ENCODE measurements around the gene LRP1B. TPM values are rescaled to one million over a fixed set of nuclear protein-coding genes. Genes with fewer than 3 reads are reported as not detected.

Gene LRP1B
- polyA plus RNA-seq, 1 of the 3 experiments (the other 2 are of a cell fraction), result 0.28 TPM

- TF ChIP-seq USF1 (IDR thresholded peaks at IDR 0.05; ENCODE audit: borderline replicate concordance, low read depth) (no peak), CHD2 (IDR thresholded peaks at IDR 0.05; ENCODE audit: low read length, partially characterized antibody) (no peak), MAX (IDR thresholded peaks at IDR 0.05; ENCODE audit: low read depth) (no peak), TCF12 (IDR thresholded peaks at IDR 0.05) (no peak), POLR2AphosphoS5 (IDR thresholded peaks at IDR 0.05; ENCODE audit: low read depth, low read length) (no peak)
These were observed 202.3 kb downstream of the LRP1B start (continued) for GRCh38 chr2:141928476-141928875.

- no peaks in the 10 kb centered on the region for H3K27me3 ChIP-seq (ENCODE audit: insufficient read depth)
- no peaks in the 10 kb centered on the region for H3K79me2 ChIP-seq (ENCODE audit: insufficient read depth)
- H3K4me2 ChIP-seq, result no peak overlapping the region
- H3F3A ChIP-seq (replicated peaks; ENCODE audit: insufficient read depth), result no peaks in the 10 kb centered on the region
- CTCF ChIA-PET, result no interaction called here
- no peaks in the 10 kb centered on the region for H4K20me1 ChIP-seq (ENCODE audit: insufficient read depth)
- POLR2A ChIA-PET, result no interaction called here
- H3K4me1 ChIP-seq (ENCODE audit: control insufficient read depth in 1 of 2, insufficient read depth in 2 of 2, low read depth in 1 of 2, low read length in 1 of 2), result peaks cover 0 to 34% of the 10 kb centered on the region in 2 experiments; a peak in 2 of 4 replicates
- H3K4me3 ChIP-seq (ENCODE audit: low read depth in 2 of 2, low read length in 1 of 2), result no peak overlapping the region
- no peaks in the 10 kb centered on the region for H3K9me2 ChIP-seq
- H3K9ac ChIP-seq, result no peak overlapping the region
- 0 out of 2 replicates have a peak overlapping the region, but pooled peaks have one; percentile 35 for H2AFZ ChIP-seq (ENCODE audit: low read depth)
- no peaks in the 10 kb centered on the region for H3K36me3 ChIP-seq (replicated peaks in 1 of 2; ENCODE audit: control insufficient read depth in 1 of 2, insufficient read depth in 2 of 2, low read length in 1 of 2)
- TF ChIP-seq MEF2A (IDR thresholded peaks at IDR 0.05; ENCODE audit: borderline replicate concordance, low read depth), result no peak
- peak; percentile 20; the same call in 1 of the 2 replicates for TF ChIP-seq PBX3 (IDR thresholded peaks at IDR 0.05)
- no peak for DNase-seq
- H3K27ac ChIP-seq (ENCODE audit: low read depth in 2 of 2, low read length in 1 of 2), result peak overlapping the region in 1 of 2 experiments; percentile 8; a peak in 1 of 4 replicates
- no peaks in the 10 kb centered on the region for H3K9me3 ChIP-seq
These were observed 203.3 kb downstream of the LRP1B start for GRCh38 chr2:141927536-141927935.

- TF ChIP-seq CHD2 (IDR thresholded peaks at IDR 0.05; ENCODE audit: low read length, partially characterized antibody) (peak; percentile 86), GATA2 (CRISPR knock-in tag; IDR thresholded peaks at IDR 0.05) (peak; percentile 71), EP300 (IDR thresholded peaks at IDR 0.05; ENCODE audit: borderline replicate concordance in 1 of 2, low read depth in 1 of 2, low read length in 1 of 2) (peak in 1 of 2 experiments; percentile 98; a peak in 2 of 4 replicates), RCOR1 (IDR thresholded peaks at IDR 0.05; ENCODE audit: low read length) (peak; percentile 94), SIN3A (IDR thresholded peaks at IDR 0.05; ENCODE audit: borderline replicate concordance, low read depth, low read length) (no peak), RAD21 (IDR thresholded peaks at IDR 0.05; ENCODE audit: low read length) (peak; percentile 34), FOXJ3 (CRISPR knock-in tag; IDR thresholded peaks at IDR 0.05) (peak; percentile 48; the same call in 1 of the 2 replicates), MEF2A (IDR thresholded peaks at IDR 0.05; ENCODE audit: borderline replicate concordance, low read depth) (no peak)
- peak; percentile 46 for DNase-seq
- no peak overlapping the region for H3K4me2 ChIP-seq
- 18% methylated on average over 1 of the region's 1 CpG for WGBS (ENCODE audit: low lambda C conversion rate)
- no peaks in the 10 kb centered on the region for H3K9me2 ChIP-seq
- no peaks in the 10 kb centered on the region for H3F3A ChIP-seq (replicated peaks; ENCODE audit: insufficient read depth)
- ChIA-PET POLR2A (no interaction called here), CTCF (interaction anchor here (1.0 kb wide), 2 partner anchors 15 to 28 kb away, joined by 3 read pairs; no protein-coding TSS in a partner anchor)
- no peaks in the 10 kb centered on the region for H3K79me2 ChIP-seq (ENCODE audit: insufficient read depth)
- H3K27me3 ChIP-seq (ENCODE audit: insufficient read depth), result no peaks in the 10 kb centered on the region
- no peak overlapping the region for H2AFZ ChIP-seq (ENCODE audit: low read depth)
- H3K4me1 ChIP-seq (ENCODE audit: control insufficient read depth in 1 of 2, insufficient read depth in 2 of 2, low read depth in 1 of 2, low read length in 1 of 2), result peaks cover 0 to 34% of the 10 kb centered on the region in 2 experiments; a peak in 2 of 4 replicates
- no peaks in the 10 kb centered on the region for H4K20me1 ChIP-seq (ENCODE audit: insufficient read depth)
- no peak overlapping the region for H3K9ac ChIP-seq
- H3K9me3 ChIP-seq, result no peaks in the 10 kb centered on the region
- H3K27ac ChIP-seq (ENCODE audit: low read depth in 2 of 2, low read length in 1 of 2), result peak overlapping the region in 1 of 2 experiments; percentile 93; a peak in 2 of 4 replicates
- H3K4me3 ChIP-seq (ENCODE audit: low read depth in 2 of 2, low read length in 1 of 2), result no peak overlapping the region
- H3K36me3 ChIP-seq (replicated peaks in 1 of 2; ENCODE audit: control insufficient read depth in 1 of 2, insufficient read depth in 2 of 2, low read length in 1 of 2), result no peaks in the 10 kb centered on the region
These were observed 205.3 kb downstream of the LRP1B start for GRCh38 chr2:141925511-141925910.
